ENCODE data around the gene PAPSS1.
"Not testable (repeated sequence)": the region's sequence is repeated elsewhere in the genome, so short reads cannot be mapped to it uniquely, and the experiment has no call there.

Gene PAPSS1

GRCh38 chr4:107733431-107733925, 13.4 kb upstream of the PAPSS1 start:
- Histone ChIP-seq H3K4me3 (no peak overlapping the region), H3K27ac (peak overlapping the region in 1 of 21 experiments; percentile 7)

GRCh38 chr4:107729050-107729449, 9.0 kb upstream of the PAPSS1 start:
- H3K4me3 ChIP-seq, H3K27ac ChIP-seq: not testable (repeated sequence)

- H3K27ac ChIP-seq, H3K4me3 ChIP-seq: not testable (repeated sequence)
Measured at GRCh38 chr4:107726131-107726925, 6.3 kb upstream of the PAPSS1 start.

GRCh38 chr4:107725281-107725859, 5.3 kb upstream of the PAPSS1 start:
- H3K27ac ChIP-seq, result no peak overlapping the region
- no peak overlapping the region for H3K4me3 ChIP-seq

- not testable (repeated sequence) for H3K4me3 ChIP-seq, H3K27ac ChIP-seq
Measured at GRCh38 chr4:107723331-107723730, 3.3 kb upstream of the PAPSS1 start.

- Histone ChIP-seq H3K4me3 (peak overlapping the region; percentile 67 to 97 (median 80)), H3K27ac (peak overlapping the region in 4 of 21 experiments; percentile 7 to 89 (median 84))
Measured at GRCh38 chr4:107721436-107722100, 1.5 kb upstream of the PAPSS1 start.

GRCh38 chr4:107719207-107719921, 670 bp downstream of the PAPSS1 start:
- peak overlapping the region; percentile 67 to 97 (median 80) for H3K4me3 ChIP-seq
- H3K27ac ChIP-seq, result peak overlapping the region; percentile 20 to 92 (median 83)

- Histone ChIP-seq H3K27ac (peak overlapping the region in 6 of 21 experiments; percentile 2 to 89 (median 55)), H3K4me3 (peak overlapping the region in 6 of 7 experiments; percentile 8 to 97 (median 84))
Measured at GRCh38 chr4:107718351-107718965, 1.6 kb downstream of the PAPSS1 start.

GRCh38 chr4:107714256-107714655, 5.8 kb downstream of the PAPSS1 start:
- Histone ChIP-seq H3K4me3 (no peak overlapping the region), H3K27ac (no peak overlapping the region)

- H3K27ac ChIP-seq, result no peak overlapping the region
- H3K4me3 ChIP-seq, result no peak overlapping the region
Measured at GRCh38 chr4:107712236-107712635, 7.8 kb downstream of the PAPSS1 start.

GRCh38 chr4:107711831-107712230, 8.2 kb downstream of the PAPSS1 start:
- Histone ChIP-seq H3K27ac (no peak overlapping the region), H3K4me3 (no peak overlapping the region)

GRCh38 chr4:107710493-107711459, 9.3 kb downstream of the PAPSS1 start:
- H3K27ac ChIP-seq, result no peak overlapping the region

GRCh38 chr4:107709916-107710315, 10.1 kb downstream of the PAPSS1 start:
- H3K27ac ChIP-seq, result peak overlapping the region in 3 of 21 experiments; percentile 21 to 52 (median 38)
- H3K4me3 ChIP-seq, result no peak overlapping the region

More at GRCh38 chr4:107710493-107711459, 9.3 kb downstream of the PAPSS1 start:
- H3K4me3 ChIP-seq, result no peak overlapping the region

GRCh38 chr4:107708225-107708624, 11.8 kb downstream of the PAPSS1 start:
- no peak overlapping the region for H3K4me3 ChIP-seq
- H3K27ac ChIP-seq, result peak overlapping the region in 10 of 21 experiments; percentile 8 to 67 (median 38)

- Histone ChIP-seq H3K27ac (no peak overlapping the region), H3K4me3 (no peak overlapping the region)
Measured at GRCh38 chr4:107705742-107706556, 14.1 kb downstream of the PAPSS1 start.

- no peak overlapping the region for H3K4me3 ChIP-seq
- H3K27ac ChIP-seq, result no peak overlapping the region
Measured at GRCh38 chr4:107701565-107701964, 18.5 kb downstream of the PAPSS1 start.

- Histone ChIP-seq H3K27ac (no peak overlapping the region), H3K4me3 (no peak overlapping the region)
Measured at GRCh38 chr4:107699466-107700206, 20.4 kb downstream of the PAPSS1 start.

Measured in skin epidermis (tissue), 12 donors.